Endodermal cell (in vitro differentiated cells): ENCODE data around the gene FTO. TPM values are rescaled to one million over a fixed set of nuclear protein-coding genes. Genes with fewer than 3 reads are reported as not detected.

Experiments
- DNase-seq: peaks from one replicate; pipeline ENCODE4 v3.0.0-alpha.2; 2017
- H3K27ac ChIP-seq: 2 replicates; pipeline ENCODE4 v1.5.1; 2013; ENCODE audit warnings: mild to moderate bottlenecking, low read depth, low read length, moderate library complexity
- H3K27me3 ChIP-seq: 2 replicates; pipeline ENCODE4 v1.6.1; 2013; ENCODE audit warnings: mild to moderate bottlenecking, low read length, moderate library complexity; ENCODE audit not compliant: insufficient read depth, control insufficient read depth, poor library complexity, severe bottlenecking
- H3K36me3 ChIP-seq: 2 replicates; pipeline ENCODE4 v1.7.0; 2013; ENCODE audit warnings: mild to moderate bottlenecking, low read length, moderate library complexity; ENCODE audit not compliant: control insufficient read depth, insufficient read depth
- H3K4me1 ChIP-seq: one replicate; pipeline ENCODE4 v1.7.0; 2013; ENCODE audit warnings: low read length; ENCODE audit not compliant: control insufficient read depth, insufficient read depth
- H3K4me3 ChIP-seq: 2 replicates; pipeline ENCODE4 v1.5.1; 2013; ENCODE audit warnings: mild to moderate bottlenecking, low read length, moderate library complexity
- H3K9ac ChIP-seq: 2 replicates; pipeline ENCODE4 v1.6.1; 2013; ENCODE audit warnings: mild to moderate bottlenecking, low read length, moderate library complexity; ENCODE audit not compliant: poor library complexity, severe bottlenecking; ENCODE audit errors: extremely low read depth
- H3K9me3 ChIP-seq: 2 replicates; pipeline ENCODE4 v1.6.1; 2013; ENCODE audit warnings: mild to moderate bottlenecking, low read length, moderate library complexity; ENCODE audit not compliant: control insufficient read depth
- H3K27ac Mint-ChIP-seq: 2 replicates; pipeline ENCODE4 v1.8.0; 2020; ENCODE audit warnings: mixed read lengths
- H3K27me3 Mint-ChIP-seq: 2 replicates; pipeline ENCODE4 v1.8.0; 2021; ENCODE audit warnings: mild to moderate bottlenecking, mixed read lengths; ENCODE audit not compliant: insufficient read depth
- H3K36me3 Mint-ChIP-seq: 2 replicates; pipeline ENCODE4 v1.8.0; 2020; ENCODE audit warnings: low read depth, mixed read lengths
- H3K4me1 Mint-ChIP-seq: 2 replicates; pipeline ENCODE4 v1.8.0; 2020; ENCODE audit warnings: mixed read lengths
- H3K4me3 Mint-ChIP-seq: 2 replicates; pipeline ENCODE4 v1.8.0; 2020; ENCODE audit warnings: mild to moderate bottlenecking, moderate library complexity, mixed read lengths
- H3K9me3 Mint-ChIP-seq: 2 replicates; pipeline ENCODE4 v1.8.0; 2020; ENCODE audit warnings: mild to moderate bottlenecking, mixed read lengths
- CTCF ChIP-seq: fragments of 200-600 bp; sonication (generic); conservative IDR thresholded peaks from 2 replicates; pipeline ENCODE4 v1.5.0; 2021; ENCODE audit warnings: antibody characterized with exemption, mild to moderate bottlenecking
- WGBS, 2 experiments: methylation state at CpG; one replicate each; pipeline versions ENCODE4 v1.1.5 to v1.1.7; 2013; ENCODE audit warnings: missing lambda C conversion rate in 2 of 2, mixed read lengths in 1 of 2; ENCODE audit not compliant: insufficient coverage in 1 of 2, insufficient read length in 1 of 2; 5-methylcytosine and 5-hydroxymethylcytosine counted together
- total RNA-seq, 2 donors: library from RNA; stranded (reverse); fragmentation: NEBNext Ultra II Directional in 1 of 2; extraction: Animal tissue kit (Norgen Biotek cat#: 25700) in 1 of 2; gene quantifications; 2 replicates in 1 of 2; 3 replicates in 1 of 2; pipeline ENCODE4 v1.2.1, GENCODE V29; 2021

The FTO gene
- total RNA-seq, 2 donors from 2014 or later = 80.3 to 102 TPM

GRCh38 chr16:53704445-53704813 is 473 bp downstream of the FTO start:
- WGBS, 2 experiments = 47 to 50% methylated on average over 6 of the region's 6 CpGs
- H3K27me3 Mint-ChIP-seq = no peaks in the 10 kb centered on the region
- no peak overlapping the region for H3K27ac ChIP-seq

GRCh38 chr16:53707671-53708070 is 3.7 kb downstream of the FTO start:
- no peaks in the 10 kb centered on the region for H3K9me3 Mint-ChIP-seq
- no peak for TF ChIP-seq CTCF

More at GRCh38 chr16:53704445-53704813, 473 bp downstream of the FTO start:
- Mint-ChIP-seq H3K4me1 (peaks cover 7% of the 10 kb centered on the region), H3K9me3 (peaks cover 2% of the 10 kb centered on the region), H3K4me3 (peak overlapping the region; percentile 92), H3K27ac (peak overlapping the region; percentile 91), H3K36me3 (peaks cover 15% of the 10 kb centered on the region)
- TF ChIP-seq CTCF = no peak
- Histone ChIP-seq H3K27me3 (no peaks in the 10 kb centered on the region), H3K9me3 (no peaks in the 10 kb centered on the region), H3K4me3 (peak overlapping the region; percentile 96), H3K36me3 (peaks cover 4% of the 10 kb centered on the region), H3K4me1 (no peaks in the 10 kb centered on the region), H3K9ac (peak overlapping the region; percentile 72)
- no peak for DNase-seq

GRCh38 chr16:53708490-53708889 is 4.5 kb downstream of the FTO start:
- TF ChIP-seq CTCF = no peak
- Histone ChIP-seq H3K27me3 (no peaks in the 10 kb centered on the region), H3K4me1 (no peaks in the 10 kb centered on the region), H3K36me3 (no peaks in the 10 kb centered on the region), H3K9me3 (no peaks in the 10 kb centered on the region), H3K4me3 (no peak overlapping the region), H3K27ac (no peak overlapping the region), H3K9ac (no peak overlapping the region)
- no peak overlapping the region for H3K27ac Mint-ChIP-seq
- no peaks in the 10 kb centered on the region for H3K27me3 Mint-ChIP-seq
- no peak overlapping the region for H3K4me3 Mint-ChIP-seq
- H3K9me3 Mint-ChIP-seq = no peaks in the 10 kb centered on the region
- WGBS, 2 experiments = 88 to 92% methylated on average over 1 to 2 of the region's 2 CpGs
- DNase-seq = no peak
- peaks cover 7% of the 10 kb centered on the region for H3K4me1 Mint-ChIP-seq
- H3K36me3 Mint-ChIP-seq = no peaks in the 10 kb centered on the region

More at GRCh38 chr16:53707671-53708070, 3.7 kb downstream of the FTO start:
- no peak overlapping the region for H3K4me3 Mint-ChIP-seq
- H3K9me3 ChIP-seq = no peaks in the 10 kb centered on the region
- peaks cover 7% of the 10 kb centered on the region for H3K4me1 Mint-ChIP-seq
- H3K27me3 Mint-ChIP-seq = no peaks in the 10 kb centered on the region
- no peaks in the 10 kb centered on the region for H3K36me3 ChIP-seq
- no peak overlapping the region for H3K27ac Mint-ChIP-seq
- no peak overlapping the region for H3K27ac ChIP-seq
- DNase-seq = no peak
- H3K27me3 ChIP-seq = no peaks in the 10 kb centered on the region
- no peak overlapping the region for H3K9ac ChIP-seq
- 96 to 100% methylated on average over 2 to 3 of the region's 3 CpGs for WGBS, 2 experiments
- H3K36me3 Mint-ChIP-seq = no peaks in the 10 kb centered on the region
- H3K4me3 ChIP-seq = no peak overlapping the region
- no peaks in the 10 kb centered on the region for H3K4me1 ChIP-seq
